Subcutaneous adipose tissue (tissue), 4 donors: ENCODE measurements around the gene COQ4. TPM values are rescaled to one million over a fixed set of nuclear protein-coding genes. Genes with fewer than 3 reads are reported as not detected.

ENCODE experiments used
- CTCF ChIP-seq: fragments of 450-650 bp; IDR thresholded peaks from one replicate; pipeline ENCODE4 v1.5.1; 2016; ENCODE audit warnings: low read depth, mild to moderate bottlenecking, control low read depth, antibody characterized with exemption, moderate library complexity
- total RNA-seq, 4 donors: library from RNA; depleted of rRNA; stranded (reverse); fragments of >200 nt; gene quantifications; one replicate each; pipeline ENCODE4 v1.1.0, GENCODE V29; 2016

The COQ4 gene
- 10 to 100 TPM; 20.1 to 51.1 (median 23.2) TPM for total RNA-seq

GRCh38 chr9:128322404-128323211, at the start of gene COQ4, which contains the start of gene TRUB2:
COQ4 (plus strand) TSS chr9:128322839; CDS start chr9:128322859, 20 bp downstream.
TRUB2 (minus strand) TSS chr9:128322447; CDS start chr9:128322408, 39 bp downstream.
- TF ChIP-seq CTCF = no peak

GRCh38 chr9:128274245-128274644, 48.4 kb upstream of the COQ4 start:
- TF ChIP-seq CTCF = no peak

GRCh38 chr9:128275198-128276007, 47.2 kb upstream of the COQ4 start, which contains the start of gene GOLGA2:
GOLGA2 (minus strand) TSS chr9:128276007; CDS start chr9:128275976, 31 bp downstream.
- TF ChIP-seq CTCF = no peak

- no peak for TF ChIP-seq CTCF
Measured at GRCh38 chr9:128276008-128276573, 46.5 kb upstream of the COQ4 start, which contains the start of gene SWI5. SWI5 (plus strand) TSS chr9:128276276.

GRCh38 chr9:128276574-128277270, 45.9 kb upstream of the COQ4 start:
- TF ChIP-seq CTCF = no peak

GRCh38 chr9:128280084-128280622, 42.5 kb upstream of the COQ4 start:
- TF ChIP-seq CTCF = no peak
